SJSA1 (cell line): Measurements from ENCODE around the gene UBAP2. TPM values are rescaled to one million over a fixed set of nuclear protein-coding genes. Genes with fewer than 3 reads are reported as not detected.
"Not testable (repeated sequence)": the region's sequence is repeated elsewhere in the genome, so short reads cannot be mapped to it uniquely, and the experiment has no call there.

ENCODE experiments used
- DNase-seq, 2 experiments: peaks; one replicate each; pipeline ENCODE4 v3.0.0-alpha.2; 2015 to 2020; ENCODE audit warnings: low spot score in 2 of 2, low read depth in 1 of 2
- H3K27ac ChIP-seq: fragments of 250-450 bp; sonication (Bioruptor Pico); 2 replicates; pipeline ENCODE4 v1.5.1; 2020; ENCODE audit warnings: mild to moderate bottlenecking, moderate library complexity
- H3K27me3 ChIP-seq: fragments of 250-450 bp; sonication (Bioruptor Pico); replicated peaks from 2 replicates; pipeline ENCODE4 v1.5.1; 2020; ENCODE audit warnings: mild to moderate bottlenecking, moderate library complexity
- H3K36me3 ChIP-seq: fragments of 250-450 bp; sonication (Bioruptor Pico); 2 replicates; pipeline ENCODE4 v1.5.1; 2020; ENCODE audit warnings: mild to moderate bottlenecking
- H3K4me1 ChIP-seq: fragments of 250-450 bp; sonication (Bioruptor Pico); replicated peaks from 2 replicates; pipeline ENCODE4 v1.6.1; 2021; ENCODE audit warnings: mild to moderate bottlenecking
- H3K4me3 ChIP-seq: fragments of 250-450 bp; sonication (Bioruptor Pico); 2 replicates; pipeline ENCODE4 v1.5.1; 2020; ENCODE audit warnings: mild to moderate bottlenecking
- H3K9me3 ChIP-seq: fragments of 250-450 bp; sonication (Bioruptor Pico); replicated peaks from 2 replicates; pipeline ENCODE4 v1.5.1; 2020; ENCODE audit warnings: mild to moderate bottlenecking
- total RNA-seq: library from RNA; depleted of rRNA; stranded (reverse); fragments of >200 nt; shearing (Covaris generic); gene quantifications from 2 replicates; pipeline ENCODE4 v1.2.3, GENCODE V29; 2014

Gene UBAP2
- total RNA-seq, 1 experiment from 2014 or later: 10.7 TPM

- no peak for DNase-seq
- Histone ChIP-seq H3K9me3 (no peaks in the 10 kb centered on the region), H3K36me3 (peaks cover 5% of the 10 kb centered on the region; the same call in 1 of the 2 replicates), H3K27ac (peak overlapping the region; percentile 96), H3K4me1 (peaks cover 24% of the 10 kb centered on the region), H3K4me3 (no peak overlapping the region), H3K27me3 (no peaks in the 10 kb centered on the region)
Measured at GRCh38 chr9:34036625-34037024, 12.1 kb downstream of the UBAP2 start.

GRCh38 chr9:34035656-34036055, 13.0 kb downstream of the UBAP2 start:
- Histone ChIP-seq H3K4me3 (no peak overlapping the region), H3K9me3 (no peaks in the 10 kb centered on the region), H3K36me3 (peaks cover 5% of the 10 kb centered on the region; the same call in 1 of the 2 replicates), H3K4me1 (peaks cover 24% of the 10 kb centered on the region), H3K27ac (peak overlapping the region; percentile 96), H3K27me3 (no peaks in the 10 kb centered on the region)
- DNase-seq: peak; percentile 42 to 65

GRCh38 chr9:34034698-34035065, 14.0 kb downstream of the UBAP2 start:
- DNase-seq: peak; percentile 48 to 68
- peak overlapping the region; percentile 96 for H3K27ac ChIP-seq
- peaks cover 5% of the 10 kb centered on the region; the same call in 1 of the 2 replicates for H3K36me3 ChIP-seq
- no peaks in the 10 kb centered on the region for H3K27me3 ChIP-seq
- H3K9me3 ChIP-seq: no peaks in the 10 kb centered on the region
- no peak overlapping the region for H3K4me3 ChIP-seq
- H3K4me1 ChIP-seq: peaks cover 24% of the 10 kb centered on the region

- no peaks in the 10 kb centered on the region for H3K9me3 ChIP-seq
Measured at GRCh38 chr9:34032631-34033030, 16.1 kb downstream of the UBAP2 start.

GRCh38 chr9:34027845-34028574, 20.7 kb downstream of the UBAP2 start:
- H3K27ac ChIP-seq: no peak overlapping the region
- H3K4me1 ChIP-seq: no peaks in the 10 kb centered on the region
- DNase-seq: no peak
- no peak overlapping the region for H3K4me3 ChIP-seq
- no peaks in the 10 kb centered on the region for H3K27me3 ChIP-seq
- peaks cover 5% of the 10 kb centered on the region; the same call in 1 of the 2 replicates for H3K36me3 ChIP-seq
- H3K9me3 ChIP-seq: no peaks in the 10 kb centered on the region

More at GRCh38 chr9:34032631-34033030, 16.1 kb downstream of the UBAP2 start:
- Histone ChIP-seq H3K4me1 (peaks cover 24% of the 10 kb centered on the region), H3K36me3 (peaks cover 5% of the 10 kb centered on the region; the same call in 1 of the 2 replicates), H3K27me3 (no peaks in the 10 kb centered on the region), H3K4me3 (no peak overlapping the region), H3K27ac (no peak overlapping the region)
- no peak for DNase-seq

- no peak overlapping the region for H3K4me3 ChIP-seq
- H3K27ac ChIP-seq: no peak overlapping the region
- no peak for DNase-seq
- H3K27me3 ChIP-seq: no peaks in the 10 kb centered on the region
- H3K9me3 ChIP-seq: no peaks in the 10 kb centered on the region
- H3K4me1 ChIP-seq: no peaks in the 10 kb centered on the region
- H3K36me3 ChIP-seq: no peaks in the 10 kb centered on the region
Measured at GRCh38 chr9:34025811-34026210, 22.9 kb downstream of the UBAP2 start.

- H3K4me1 ChIP-seq: no peaks in the 10 kb centered on the region
- no peaks in the 10 kb centered on the region for H3K27me3 ChIP-seq
- H3K4me3 ChIP-seq: no peak overlapping the region
- no peaks in the 10 kb centered on the region for H3K36me3 ChIP-seq
- H3K27ac ChIP-seq: no peak overlapping the region
- no peaks in the 10 kb centered on the region for H3K9me3 ChIP-seq
- no peak for DNase-seq
Measured at GRCh38 chr9:34025062-34025461, 23.6 kb downstream of the UBAP2 start.

- not testable (repeated sequence) for DNase-seq, H3K4me1 ChIP-seq, H3K27ac ChIP-seq, H3K4me3 ChIP-seq, H3K9me3 ChIP-seq, H3K36me3 ChIP-seq, H3K27me3 ChIP-seq
Measured at GRCh38 chr9:34024476-34024875, 24.2 kb downstream of the UBAP2 start.

GRCh38 chr9:34016149-34016548, 32.5 kb downstream of the UBAP2 start:
- H3K27me3 ChIP-seq: no peaks in the 10 kb centered on the region
- DNase-seq: no peak
- no peaks in the 10 kb centered on the region for H3K36me3 ChIP-seq
- H3K27ac ChIP-seq: no peak overlapping the region
- no peaks in the 10 kb centered on the region for H3K9me3 ChIP-seq
- no peak overlapping the region for H3K4me3 ChIP-seq
- H3K4me1 ChIP-seq: no peaks in the 10 kb centered on the region

GRCh38 chr9:34010979-34011378, 37.7 kb downstream of the UBAP2 start:
- H3K4me3 ChIP-seq: no peak overlapping the region
- no peaks in the 10 kb centered on the region for H3K36me3 ChIP-seq
- DNase-seq: no peak
- H3K27ac ChIP-seq: no peak overlapping the region
- H3K4me1 ChIP-seq: no peaks in the 10 kb centered on the region
- H3K9me3 ChIP-seq: no peaks in the 10 kb centered on the region
- no peaks in the 10 kb centered on the region for H3K27me3 ChIP-seq

- Histone ChIP-seq H3K4me1 (no peaks in the 10 kb centered on the region), H3K4me3 (no peak overlapping the region), H3K27ac (no peak overlapping the region), H3K9me3 (no peaks in the 10 kb centered on the region), H3K36me3 (peaks cover 8% of the 10 kb centered on the region), H3K27me3 (no peaks in the 10 kb centered on the region)
- no peak for DNase-seq
Measured at GRCh38 chr9:34001951-34002350, 46.7 kb downstream of the UBAP2 start.

GRCh38 chr9:34001298-34001697, 47.4 kb downstream of the UBAP2 start:
- Histone ChIP-seq H3K27me3 (no peaks in the 10 kb centered on the region), H3K36me3 (peaks cover 13% of the 10 kb centered on the region), H3K4me1 (no peaks in the 10 kb centered on the region), H3K9me3 (no peaks in the 10 kb centered on the region), H3K27ac (no peak overlapping the region), H3K4me3 (no peak overlapping the region)
- no peak for DNase-seq

GRCh38 chr9:33995449-33995848, 53.2 kb downstream of the UBAP2 start:
- Histone ChIP-seq H3K9me3 (no peaks in the 10 kb centered on the region), H3K36me3 (peaks cover 19% of the 10 kb centered on the region), H3K4me1 (no peaks in the 10 kb centered on the region), H3K4me3 (no peak overlapping the region), H3K27ac (no peak overlapping the region), H3K27me3 (no peaks in the 10 kb centered on the region)
- DNase-seq: no peak

- no peak for DNase-seq
- no peak overlapping the region for H3K4me3 ChIP-seq
Measured at GRCh38 chr9:33993104-33993503, 55.6 kb downstream of the UBAP2 start.

GRCh38 chr9:33992632-33993031, 56.1 kb downstream of the UBAP2 start:
- DNase-seq: no peak
- Histone ChIP-seq H3K36me3 (peaks cover 16% of the 10 kb centered on the region), H3K4me1 (no peaks in the 10 kb centered on the region), H3K27me3 (no peaks in the 10 kb centered on the region), H3K27ac (no peak overlapping the region), H3K9me3 (no peaks in the 10 kb centered on the region), H3K4me3 (no peak overlapping the region)

More at GRCh38 chr9:33993104-33993503, 55.6 kb downstream of the UBAP2 start:
- H3K36me3 ChIP-seq: peaks cover 16% of the 10 kb centered on the region
- H3K27ac ChIP-seq: no peak overlapping the region
- H3K9me3 ChIP-seq: no peaks in the 10 kb centered on the region
- H3K4me1 ChIP-seq: no peaks in the 10 kb centered on the region
- no peaks in the 10 kb centered on the region for H3K27me3 ChIP-seq
